HEK293 (cell line): ENCODE measurements around the gene YAE1.

Experiments
- CTCF ChIA-PET: fragments of 350-600 bp; formaldehyde crosslinking; extraction: SDS; loops from one replicate; lab custom pipeline; 2021; ENCODE audit warnings: antibody characterized with exemption; lab: Yijun Ruan, JAX
- POLR2A ChIA-PET: fragments of 300-600 bp; formaldehyde crosslinking; extraction: SDS; loops from one replicate; lab custom pipeline; 2020; ENCODE audit warnings: antibody characterized with exemption, inconsistent platforms; lab: Yijun Ruan, JAX
- H3K27ac ChIP-seq: fragments of 200-500 bp; sonication (Bioruptor generic); 2 replicates; pipeline ENCODE4 v1.5.1; 2014; ENCODE audit warnings: low read depth, low read length, control low read depth, inconsistent platforms; ENCODE audit errors: extremely low read depth
- H3K36me3 ChIP-seq, 2 experiments: fragments of 200-500 bp in 1 of 2; sonication (Bioruptor generic) in 1 of 2; 1 replicate in 1 of 2; 2 replicates in 1 of 2; pipeline ENCODE4 v1.5.1; 2014 to 2017; ENCODE audit warnings: inconsistent platforms in 2 of 2, low read length in 2 of 2; ENCODE audit not compliant: control insufficient read depth in 2 of 2, insufficient read depth in 1 of 2
- H3K4me1 ChIP-seq: fragments of 200-500 bp; sonication (Bioruptor generic); 2 replicates; pipeline ENCODE4 v1.5.1; 2014; ENCODE audit warnings: mild to moderate bottlenecking, low read length, inconsistent platforms; ENCODE audit not compliant: control insufficient read depth, insufficient read depth
- H3K4me3 ChIP-seq: 2 replicates; pipeline ENCODE4 v1.5.1; 2011; ENCODE audit warnings: low read depth, mild to moderate bottlenecking, control low read depth, low read length, moderate library complexity
- H3K9me3 ChIP-seq: fragments of 200-500 bp; sonication (Bioruptor generic); 2 replicates; pipeline ENCODE4 v1.5.1; 2014; ENCODE audit warnings: low read depth, low read length, inconsistent platforms; ENCODE audit not compliant: control insufficient read depth, insufficient read depth
- BCL11A ChIP-seq: fragments of 450-650 bp; formaldehyde crosslinking; IDR thresholded peaks from 2 replicates; pipeline ENCODE4 v1.5.1; 2016; ENCODE audit warnings: low read depth, missing biosample characterization, missing genetic modification characterization
- BCL11B ChIP-seq: fragments of 450-650 bp; formaldehyde crosslinking; IDR thresholded peaks from 2 replicates; pipeline ENCODE4 v1.5.1; 2016; ENCODE audit warnings: low read depth, missing biosample characterization, missing genetic modification characterization
- GFI1B ChIP-seq: fragments of 450-650 bp; formaldehyde crosslinking; IDR thresholded peaks from 2 replicates; pipeline ENCODE4 v1.5.1; 2016; ENCODE audit warnings: missing biosample characterization, missing genetic modification characterization
- REPIN1 ChIP-seq: fragments of 450-650 bp; formaldehyde crosslinking; IDR thresholded peaks from 2 replicates; pipeline ENCODE4 v1.5.1; 2017; ENCODE audit warnings: missing biosample characterization, missing genetic modification characterization, low read depth
- REST ChIP-seq: fragments of 450-650 bp; formaldehyde crosslinking; IDR thresholded peaks from 2 replicates; pipeline ENCODE4 v1.5.1; 2016; ENCODE audit warnings: missing biosample characterization, missing genetic modification characterization
- SP3 ChIP-seq: fragments of 450-650 bp; formaldehyde crosslinking; IDR thresholded peaks from 2 replicates; pipeline ENCODE4 v1.5.1; 2016; ENCODE audit warnings: missing biosample characterization, missing genetic modification characterization
- WT1 ChIP-seq: fragments of 450-650 bp; formaldehyde crosslinking; IDR thresholded peaks from 2 replicates; pipeline ENCODE4 v1.5.1; 2016; ENCODE audit warnings: missing biosample characterization, missing genetic modification characterization
- ZBTB21 ChIP-seq: fragments of 450-650 bp; formaldehyde crosslinking; IDR thresholded peaks from 2 replicates; pipeline ENCODE4 v1.5.1; 2017; ENCODE audit warnings: missing biosample characterization, missing genetic modification characterization
- ZNF114 ChIP-seq: fragments of 450-650 bp; formaldehyde crosslinking; IDR thresholded peaks from 2 replicates; pipeline ENCODE4 v1.5.0; 2017; ENCODE audit warnings: missing biosample characterization, missing genetic modification characterization
- ZNF157 ChIP-seq: fragments of 450-650 bp; formaldehyde crosslinking; IDR thresholded peaks from 2 replicates; pipeline ENCODE4 v1.5.1; 2016; ENCODE audit warnings: missing biosample characterization, missing genetic modification characterization
- ZNF223 ChIP-seq: fragments of 450-650 bp; formaldehyde crosslinking; IDR thresholded peaks from 2 replicates; pipeline ENCODE4 v1.5.1; 2016; ENCODE audit warnings: missing biosample characterization, missing genetic modification characterization
- ZNF266 ChIP-seq: fragments of 450-650 bp; formaldehyde crosslinking; IDR thresholded peaks from 2 replicates; pipeline ENCODE4 v1.5.1; 2016; ENCODE audit warnings: missing biosample characterization, missing genetic modification characterization, low read depth
- ZNF518A ChIP-seq: fragments of 450-650 bp; formaldehyde crosslinking; conservative IDR thresholded peaks from 2 replicates; pipeline ENCODE4 v1.5.1; 2016; ENCODE audit warnings: low read depth, missing biosample characterization, missing genetic modification characterization
- ZNF555 ChIP-seq: fragments of 450-650 bp; formaldehyde crosslinking; conservative IDR thresholded peaks from 2 replicates; pipeline ENCODE4 v1.5.1; 2017; ENCODE audit warnings: missing biosample characterization, mild to moderate bottlenecking, missing genetic modification characterization, inconsistent platforms
- ZNF560 ChIP-seq: fragments of 450-650 bp; formaldehyde crosslinking; IDR thresholded peaks from 2 replicates; pipeline ENCODE4 v1.5.1; 2017; ENCODE audit warnings: missing biosample characterization, missing genetic modification characterization, borderline replicate concordance
- ZNF623 ChIP-seq: fragments of 450-650 bp; formaldehyde crosslinking; IDR thresholded peaks from 2 replicates; pipeline ENCODE4 v1.5.1; 2016; ENCODE audit warnings: missing biosample characterization, missing genetic modification characterization
- ZNF626 ChIP-seq: fragments of 450-650 bp; sonication (Bioruptor Pico); formaldehyde crosslinking; IDR thresholded peaks from 2 replicates; pipeline ENCODE4 v1.5.1; 2018; ENCODE audit warnings: missing biosample characterization, missing genetic modification characterization, inconsistent platforms
- TF ChIP-seq, protein P1 (sequence below): fragments of 450-650 bp; formaldehyde crosslinking; IDR thresholded peaks from 2 replicates; pipeline ENCODE4 v1.5.1; 2016; ENCODE audit warnings: missing biosample characterization, missing genetic modification characterization, borderline replicate concordance

The YAE1 gene

DNA sequence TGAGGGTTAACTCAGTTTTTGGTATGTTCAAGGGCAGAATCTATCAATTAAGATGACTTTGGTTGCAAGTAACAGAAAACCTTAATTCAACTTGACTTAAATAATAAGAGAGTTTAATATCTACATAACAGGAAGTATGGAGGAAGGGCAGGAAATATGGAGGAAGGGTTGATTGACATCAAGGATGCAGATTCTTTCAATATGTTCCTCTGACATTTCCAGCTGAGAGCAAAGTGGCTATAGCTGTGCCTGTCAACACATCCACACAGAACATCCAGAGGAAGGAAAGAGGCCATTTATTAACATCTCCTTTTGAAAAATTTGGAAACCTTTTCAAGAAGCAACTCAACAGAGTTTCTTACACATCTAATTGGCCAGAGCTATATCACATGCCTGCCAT lies 37.7 kb downstream of the YAE1 start (continued):
- TF ChIP-seq ZNF560: no peak

DNA sequence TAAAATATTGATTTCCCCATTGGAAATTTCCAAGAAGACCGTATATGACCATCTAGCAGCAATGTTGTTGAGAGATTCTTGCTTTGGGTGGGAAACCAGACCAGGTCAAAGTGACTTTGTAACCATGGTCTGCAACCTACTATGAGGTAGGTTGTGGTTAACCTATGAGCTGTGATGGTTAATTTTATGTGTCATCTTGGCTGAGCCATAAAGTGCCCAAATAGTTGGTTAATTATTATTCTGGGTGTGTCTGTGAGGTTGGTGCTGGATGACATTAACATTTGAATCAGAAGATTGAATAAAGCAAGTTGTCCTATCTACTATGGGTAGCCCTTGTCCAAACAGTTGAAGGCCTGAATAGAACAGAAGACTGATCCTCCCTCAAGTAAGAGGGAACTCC lies 38.9 kb downstream of the YAE1 start:
- ChIA-PET POLR2A (interaction anchor here (0.8 kb wide), 1 partner anchor 18 kb away, joined by 3 read pairs; no protein-coding TSS in a partner anchor), CTCF (interaction anchor here (0.8 to 2.4 kb wide), 3 partner anchors 15 to 25 kb away, joined by 3 to 9 read pairs (median 4); partner anchors contain the start of gene RALA)
- H3K9me3 ChIP-seq: no peaks in the 10 kb centered on the region
- H3K4me1 ChIP-seq: no peaks in the 10 kb centered on the region
- no peak for TF ChIP-seq ZBTB21 (tag by site-specific recombination)
- no peak for TF ChIP-seq ZNF560
- TF ChIP-seq BCL11B: no peak
- TF ChIP-seq ZNF266 (tag by site-specific recombination): no peak
- no peak for TF ChIP-seq WT1 (tag by site-specific recombination)
- no peak for TF ChIP-seq ZNF518A (tag by site-specific recombination)
- TF ChIP-seq ZNF555 (tag by site-specific recombination): no peak
- TF ChIP-seq ZNF114 (tag by site-specific recombination): no peak
- TF ChIP-seq BCL11A (tag by site-specific recombination): no peak
- no peak for TF ChIP-seq SP3 (tag by site-specific recombination)
- TF ChIP-seq ZNF157 (tag by site-specific recombination): no peak
- no peak for TF ChIP-seq REPIN1 (tag by site-specific recombination)
- no peak for TF ChIP-seq ZNF223
- no peak for TF ChIP-seq ZNF626 (tag by site-specific recombination)
- TF ChIP-seq, all 188 proteins: peak for 0
- H3K36me3 ChIP-seq: no peaks in the 10 kb centered on the region
- H3K27ac ChIP-seq: no peak overlapping the region
- H3K4me3 ChIP-seq: no peak overlapping the region

DNA sequence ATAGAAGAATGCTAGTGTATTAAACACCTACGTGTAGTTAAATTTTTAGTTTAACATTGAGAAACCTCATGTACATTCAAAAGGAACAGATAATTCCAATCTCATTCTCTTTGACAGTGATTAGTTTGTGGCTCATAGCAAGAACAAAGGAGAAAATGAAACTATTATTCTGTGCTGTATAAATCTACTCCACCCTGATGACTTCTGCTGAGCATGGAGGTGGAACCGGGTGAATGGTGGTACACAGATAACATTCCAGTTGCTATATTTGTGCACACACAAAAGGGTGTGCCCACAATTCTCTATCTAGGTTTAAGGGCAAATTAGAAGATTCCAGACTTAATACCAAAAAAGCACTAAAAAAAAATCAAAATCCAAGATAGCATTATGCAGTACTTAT lies 40.1 kb downstream of the YAE1 start:
- Histone ChIP-seq H3K36me3 (no peaks in the 10 kb centered on the region), H3K27ac (no peak overlapping the region), H3K9me3 (no peaks in the 10 kb centered on the region), H3K4me1 (no peaks in the 10 kb centered on the region), H3K4me3 (no peak overlapping the region)
- ChIA-PET CTCF (interaction anchor here (1.3 to 2.4 kb wide), 2 partner anchors 26 to 101 kb away, joined by 3 to 9 read pairs; no protein-coding TSS in a partner anchor), POLR2A (no interaction called here)
- TF ChIP-seq REST (tag by site-specific recombination) (no peak), ZNF560 (no peak), ZNF223 (no peak), ZNF623 (tag by site-specific recombination) (no peak), GFI1B (tag by site-specific recombination) (no peak)
- TF ChIP-seq, protein P1, sequence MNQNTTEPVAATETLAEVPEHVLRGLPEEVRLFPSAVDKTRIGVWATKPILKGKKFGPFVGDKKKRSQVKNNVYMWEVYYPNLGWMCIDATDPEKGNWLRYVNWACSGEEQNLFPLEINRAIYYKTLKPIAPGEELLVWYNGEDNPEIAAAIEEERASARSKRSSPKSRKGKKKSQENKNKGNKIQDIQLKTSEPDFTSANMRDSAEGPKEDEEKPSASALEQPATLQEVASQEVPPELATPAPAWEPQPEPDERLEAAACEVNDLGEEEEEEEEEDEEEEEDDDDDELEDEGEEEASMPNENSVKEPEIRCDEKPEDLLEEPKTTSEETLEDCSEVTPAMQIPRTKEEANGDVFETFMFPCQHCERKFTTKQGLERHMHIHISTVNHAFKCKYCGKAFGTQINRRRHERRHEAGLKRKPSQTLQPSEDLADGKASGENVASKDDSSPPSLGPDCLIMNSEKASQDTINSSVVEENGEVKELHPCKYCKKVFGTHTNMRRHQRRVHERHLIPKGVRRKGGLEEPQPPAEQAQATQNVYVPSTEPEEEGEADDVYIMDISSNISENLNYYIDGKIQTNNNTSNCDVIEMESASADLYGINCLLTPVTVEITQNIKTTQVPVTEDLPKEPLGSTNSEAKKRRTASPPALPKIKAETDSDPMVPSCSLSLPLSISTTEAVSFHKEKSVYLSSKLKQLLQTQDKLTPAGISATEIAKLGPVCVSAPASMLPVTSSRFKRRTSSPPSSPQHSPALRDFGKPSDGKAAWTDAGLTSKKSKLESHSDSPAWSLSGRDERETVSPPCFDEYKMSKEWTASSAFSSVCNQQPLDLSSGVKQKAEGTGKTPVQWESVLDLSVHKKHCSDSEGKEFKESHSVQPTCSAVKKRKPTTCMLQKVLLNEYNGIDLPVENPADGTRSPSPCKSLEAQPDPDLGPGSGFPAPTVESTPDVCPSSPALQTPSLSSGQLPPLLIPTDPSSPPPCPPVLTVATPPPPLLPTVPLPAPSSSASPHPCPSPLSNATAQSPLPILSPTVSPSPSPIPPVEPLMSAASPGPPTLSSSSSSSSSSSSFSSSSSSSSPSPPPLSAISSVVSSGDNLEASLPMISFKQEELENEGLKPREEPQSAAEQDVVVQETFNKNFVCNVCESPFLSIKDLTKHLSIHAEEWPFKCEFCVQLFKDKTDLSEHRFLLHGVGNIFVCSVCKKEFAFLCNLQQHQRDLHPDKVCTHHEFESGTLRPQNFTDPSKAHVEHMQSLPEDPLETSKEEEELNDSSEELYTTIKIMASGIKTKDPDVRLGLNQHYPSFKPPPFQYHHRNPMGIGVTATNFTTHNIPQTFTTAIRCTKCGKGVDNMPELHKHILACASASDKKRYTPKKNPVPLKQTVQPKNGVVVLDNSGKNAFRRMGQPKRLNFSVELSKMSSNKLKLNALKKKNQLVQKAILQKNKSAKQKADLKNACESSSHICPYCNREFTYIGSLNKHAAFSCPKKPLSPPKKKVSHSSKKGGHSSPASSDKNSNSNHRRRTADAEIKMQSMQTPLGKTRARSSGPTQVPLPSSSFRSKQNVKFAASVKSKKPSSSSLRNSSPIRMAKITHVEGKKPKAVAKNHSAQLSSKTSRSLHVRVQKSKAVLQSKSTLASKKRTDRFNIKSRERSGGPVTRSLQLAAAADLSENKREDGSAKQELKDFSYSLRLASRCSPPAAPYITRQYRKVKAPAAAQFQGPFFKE (tag by site-specific recombination): no peak
